Body of pancreas (tissue), 4 donors: ENCODE measurements around the gene IGF1R.

Experiments used
- CTCF ChIP-seq, 7 experiments: fragments of 450-650 bp in 4 of 7; fragments of 200-600 bp in 3 of 7; sonication (generic) in 3 of 7; IDR thresholded peaks; one replicate each; pipeline ENCODE4 v1.5.1; 2016 to 2019; ENCODE audit warnings: antibody characterized with exemption in 7 of 7
- POLR2A ChIP-seq, 3 donors: fragments of 450-650 bp; IDR thresholded peaks; one replicate each; pipeline ENCODE4 v1.6.1; 2016; ENCODE audit warnings: antibody characterized with exemption in 3 of 3, mild to moderate bottlenecking in 2 of 3

GRCh38 chr15:98703126-98703685 lies 54.9 kb downstream of the IGF1R start:
- no peak for TF ChIP-seq CTCF (IDR thresholded peaks at IDR 0.05)
- no peak for TF ChIP-seq POLR2A (IDR thresholded peaks at IDR 0.05)
